ENCODE measurements around the gene DNAAF9. TPM values are rescaled to one million over a fixed set of nuclear protein-coding genes. Genes with fewer than 3 reads are reported as not detected.

The DNAAF9 gene
- total and polyA plus RNA-seq, 2 of the 8 experiments (the other 6 are each of a cell fraction or from before 2014, with no cell fraction given) = 2.6 to 5.7 TPM

- no peak for FAIRE-seq
- no peak overlapping the region for H3K18ac ChIP-seq (ENCODE audit: extremely low read depth, low read length)
- H2AK5ac ChIP-seq (ENCODE audit: low read depth, low read length) = no peak overlapping the region
- H2BK120ac ChIP-seq (replicated peaks; ENCODE audit: low read depth, low read length) = no peak overlapping the region
- H3K4ac ChIP-seq (replicated peaks; ENCODE audit: insufficient read length, low read depth, low read length) = no peak overlapping the region
- H3K79me1 ChIP-seq (ENCODE audit: low read depth, low read length) = no peaks in the 10 kb centered on the region
- H3K23me2 ChIP-seq (ENCODE audit: low read depth, low read length) = no peaks in the 10 kb centered on the region
- H4K5ac ChIP-seq (ENCODE audit: insufficient read length, low read depth, low read length) = no peak overlapping the region
- H4K20me1 ChIP-seq (replicated peaks in 1 of 2; ENCODE audit: control insufficient read depth in 1 of 2, insufficient read depth in 2 of 2, low read length in 2 of 2) = no peaks in the 10 kb centered on the region
- WGBS, 2 experiments (ENCODE audit: extremely low coverage in 1 of 2, insufficient coverage in 1 of 2, insufficient read length in 1 of 2, insufficient replicate concordance in 2 of 2, low coverage in 1 of 2, low lambda C conversion rate in 2 of 2, missing lambda C conversion rate in 1 of 2) = 88% methylated on average over 6 of the region's 6 CpGs; no CpG with 5 or more reads in 1 of the 2 experiments
- no peak overlapping the region for H2BK12ac ChIP-seq (ENCODE audit: low read depth, low read length)
- no peaks in the 10 kb centered on the region for H3K79me2 ChIP-seq (ENCODE audit: control insufficient read depth in 1 of 2, insufficient read depth in 2 of 2, low read length in 2 of 2)
- H3K4me3 ChIP-seq (ENCODE audit: extremely low read depth in 1 of 4, insufficient read depth in 2 of 4, low read depth in 3 of 4, low read length in 4 of 4) = no peak overlapping the region
- H3K4me2 ChIP-seq (ENCODE audit: insufficient read depth in 1 of 2, low read depth in 2 of 2, low read length in 2 of 2) = no peak overlapping the region
- peaks cover 0 to 3% (median 1%) of the 10 kb centered on the region in 4 experiments; a peak in 2 of 7 replicates for H3K4me1 ChIP-seq (replicated peaks in 1 of 4; ENCODE audit: control insufficient read depth in 3 of 4, insufficient read depth in 4 of 4, low read length in 3 of 4)
- no peak overlapping the region for H2BK5ac ChIP-seq (ENCODE audit: low read depth, low read length)
- H3K27me3 ChIP-seq (replicated peaks in 1 of 4; ENCODE audit: control insufficient read depth in 3 of 4, extremely low read depth in 1 of 4, insufficient read depth in 3 of 4, low read length in 3 of 4) = no peaks in the 10 kb centered on the region
- H4K8ac ChIP-seq (ENCODE audit: extremely low read depth, insufficient read depth, low read length) = no peak overlapping the region
- no peak overlapping the region for H2BK20ac ChIP-seq (ENCODE audit: low read length)
- no peak overlapping the region for H4K91ac ChIP-seq (replicated peaks; ENCODE audit: insufficient read length, low read length)
- no peak overlapping the region for H2AFZ ChIP-seq (ENCODE audit: low read length)
- DNase-seq (ENCODE audit: low read depth in 1 of 2, low spot score in 2 of 2) = no peak
- POLR2A ChIA-PET (ENCODE audit: partially characterized antibody) = no interaction called here
- H3K9ac ChIP-seq (replicated peaks in 1 of 4; ENCODE audit: extremely low read depth in 1 of 4, low read depth in 3 of 4, low read length in 3 of 4) = no peak overlapping the region
- H3K36me3 ChIP-seq (ENCODE audit: control insufficient read depth in 2 of 4, insufficient read depth in 4 of 4, low read length in 3 of 4) = no peaks in the 10 kb centered on the region
- CTCF ChIA-PET (ENCODE audit: partially characterized antibody) = no interaction called here
- no peak overlapping the region for H3K23ac ChIP-seq (ENCODE audit: insufficient read length)
- no peak overlapping the region for H2BK15ac ChIP-seq (ENCODE audit: low read length)
- no peaks in the 10 kb centered on the region for H3K9me3 ChIP-seq (ENCODE audit: insufficient read depth in 2 of 2, low read depth in 1 of 2, low read length in 1 of 2)
- H3K14ac ChIP-seq (ENCODE audit: insufficient read length) = no peak overlapping the region
- no peak overlapping the region for H3K27ac ChIP-seq (ENCODE audit: low read depth, low read length)
- no peak overlapping the region for H3K56ac ChIP-seq (replicated peaks; ENCODE audit: insufficient read length, low read depth, low read length)
- TF ChIP-seq SIN3A (conservative IDR thresholded peaks at IDR 0.05 in 1 of 2, IDR thresholded peaks at IDR 0.05 in 1 of 2; ENCODE audit: low read depth in 1 of 2, low read length in 2 of 2) (no peak), HDAC2 (IDR thresholded peaks at IDR 0.05; ENCODE audit: borderline replicate concordance in 1 of 2, low read depth in 2 of 2, low read length in 2 of 2) (no peak), ATF3 (IDR thresholded peaks at IDR 0.05; ENCODE audit: insufficient read depth, low read depth, low read length) (no peak), MAFK (IDR thresholded peaks at IDR 0.05; ENCODE audit: low read depth, low read length) (no peak), TAF7 (optimal IDR thresholded peaks at IDR 0.05; ENCODE audit: borderline replicate concordance, low read depth, low read length) (no peak), SIX5 (IDR thresholded peaks at IDR 0.05; ENCODE audit: low read depth, low read length) (no peak), TEAD4 (IDR thresholded peaks at IDR 0.05; ENCODE audit: low read depth, low read length) (no peak), POU5F1 (IDR thresholded peaks at IDR 0.05; ENCODE audit: low read depth, low read length) (no peak), ASH2L (IDR thresholded peaks at IDR 0.05; ENCODE audit: low read length) (no peak), CHD1 (IDR thresholded peaks at IDR 0.05; ENCODE audit: low read depth, low read length) (no peak), JUN (IDR thresholded peaks at IDR 0.05; ENCODE audit: low read depth, low read length) (no peak), RFX5 (IDR thresholded peaks at IDR 0.05; ENCODE audit: borderline replicate concordance, low read depth, low read length) (no peak), POLR2A (IDR thresholded peaks at IDR 0.05; ENCODE audit: control extremely low read depth in 1 of 2, low read depth in 2 of 2, low read length in 2 of 2) (no peak), RXRA (IDR thresholded peaks at IDR 0.05; ENCODE audit: insufficient read depth, low read depth, low read length) (no peak), BACH1 (IDR thresholded peaks at IDR 0.05; ENCODE audit: low read length) (no peak)
These were observed 26.8 kb upstream of the DNAAF9 start for GRCh38 chr20:3434232-3434631.
